Activated CD4-positive, alpha-beta T cell treated with anti-CD3 and anti-CD28 coated beads for 36 hours (primary cell): ENCODE data around the gene OSER1. TPM values are rescaled to one million over a fixed set of nuclear protein-coding genes. Genes with fewer than 3 reads are reported as not detected.

Experiments used
- ATAC-seq: fragments of 200-7000 bp; cut with Tn5 transposase; one replicate; pipeline ENCODE4 v1.10.0; 2021; ENCODE audit warnings: mild to moderate bottlenecking, moderate library complexity
- CTCF ChIA-PET: fragments of 350-600 bp; sonication (Branson Sonifier 250); formaldehyde crosslinking; loops from one replicate; lab custom pipeline; 2021; ENCODE audit warnings: antibody characterized with exemption; lab: Charles Lee
- POLR2A ChIA-PET: fragments of 350-600 bp; sonication (Branson Sonifier 250); formaldehyde crosslinking; loops from one replicate; lab custom pipeline; 2021; ENCODE audit warnings: antibody characterized with exemption, inconsistent platforms; lab: Charles Lee
- DNase-seq: peaks from one replicate; pipeline ENCODE4 v3.0.0-alpha.2; 2020
- H3K27ac Mint-ChIP-seq: one replicate; pipeline ENCODE4 v1.8.0; 2021; ENCODE audit warnings: mixed read lengths
- H3K27me3 Mint-ChIP-seq: one replicate; pipeline ENCODE4 v1.8.0; 2021; ENCODE audit warnings: mixed read lengths
- H3K36me3 Mint-ChIP-seq: one replicate; pipeline ENCODE4 v1.8.0; 2021; ENCODE audit warnings: low read depth, mixed read lengths
- H3K4me1 Mint-ChIP-seq: one replicate; pipeline ENCODE4 v1.8.0; 2021; ENCODE audit warnings: mixed read lengths
- H3K4me3 Mint-ChIP-seq: one replicate; pipeline ENCODE4 v1.8.0; 2021; ENCODE audit warnings: mild to moderate bottlenecking, moderate library complexity, mixed read lengths
- H3K9me3 Mint-ChIP-seq: one replicate; pipeline ENCODE4 v1.8.0; 2021; ENCODE audit warnings: low read depth, mixed read lengths
- intact Hi-C, 2 experiments: fragments of 100-400 bp; cut with DNase I in 1 of 2; cut with micrococcal nuclease in 1 of 2; formaldehyde crosslinking; loops; one replicate each; pipeline versions ENCODE4 v1.14.2 to v1.15.1; 2022 to 2024; cut with DNase I, micrococcal nuclease
- total RNA-seq, 2 experiments: library from RNA; stranded (reverse); gene quantifications; one replicate each; pipeline ENCODE4 v1.2.3, GENCODE V29; 2021

The OSER1 gene
- total RNA-seq, 2 experiments from 2014 or later, result 19.9 to 22.5 TPM

DNA sequence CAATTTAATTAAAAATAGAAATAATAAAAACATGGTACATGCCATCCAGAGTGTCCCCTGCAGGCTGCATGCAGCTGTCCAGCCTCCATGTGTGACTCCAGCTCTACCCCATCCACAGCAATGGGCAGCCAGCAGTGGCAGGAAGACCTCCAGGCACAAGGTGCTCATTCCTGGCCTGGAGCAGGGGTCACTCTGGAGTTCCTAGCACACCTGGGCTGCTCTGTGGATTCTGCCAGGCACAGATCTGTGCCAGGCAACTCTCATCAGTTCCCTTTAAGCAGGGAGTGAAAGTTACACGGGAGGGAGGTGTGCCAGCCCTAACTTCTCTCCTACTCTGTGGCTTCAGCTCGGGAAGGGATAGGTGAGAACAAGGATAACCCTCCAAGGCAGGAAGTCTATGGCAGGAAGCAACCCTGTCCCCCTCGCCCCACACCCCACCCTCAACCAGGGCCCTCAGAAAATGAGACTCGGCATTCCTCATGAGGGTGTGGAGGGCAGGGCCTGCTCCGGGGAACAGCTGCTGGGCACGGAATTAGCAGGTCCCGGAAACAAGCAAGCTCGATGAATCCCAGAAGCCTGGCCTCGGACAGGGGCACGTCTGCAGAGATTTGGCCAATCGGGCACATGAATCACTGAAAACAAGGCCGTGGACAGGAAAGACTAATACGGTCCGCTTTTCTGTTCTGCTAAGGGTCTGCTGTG, 33.6 kb downstream of the OSER1 start:
- Mint-ChIP-seq H3K36me3 (no peaks in the 10 kb centered on the region), H3K27ac (no peak overlapping the region), H3K9me3 (no peaks in the 10 kb centered on the region), H3K4me1 (no peaks in the 10 kb centered on the region), H3K4me3 (no peak overlapping the region), H3K27me3 (peaks cover 14% of the 10 kb centered on the region)
- intact Hi-C loops, result no loop called here
- ATAC-seq (no peak), DNase-seq (no peak)
- CTCF ChIA-PET, result interaction anchor here (0.5 to 2.4 kb wide), 4 partner anchors 13 to 61 kb away, joined by 3 to 9 read pairs (median 4); no protein-coding TSS in a partner anchor
- POLR2A ChIA-PET, result no interaction called here

DNA sequence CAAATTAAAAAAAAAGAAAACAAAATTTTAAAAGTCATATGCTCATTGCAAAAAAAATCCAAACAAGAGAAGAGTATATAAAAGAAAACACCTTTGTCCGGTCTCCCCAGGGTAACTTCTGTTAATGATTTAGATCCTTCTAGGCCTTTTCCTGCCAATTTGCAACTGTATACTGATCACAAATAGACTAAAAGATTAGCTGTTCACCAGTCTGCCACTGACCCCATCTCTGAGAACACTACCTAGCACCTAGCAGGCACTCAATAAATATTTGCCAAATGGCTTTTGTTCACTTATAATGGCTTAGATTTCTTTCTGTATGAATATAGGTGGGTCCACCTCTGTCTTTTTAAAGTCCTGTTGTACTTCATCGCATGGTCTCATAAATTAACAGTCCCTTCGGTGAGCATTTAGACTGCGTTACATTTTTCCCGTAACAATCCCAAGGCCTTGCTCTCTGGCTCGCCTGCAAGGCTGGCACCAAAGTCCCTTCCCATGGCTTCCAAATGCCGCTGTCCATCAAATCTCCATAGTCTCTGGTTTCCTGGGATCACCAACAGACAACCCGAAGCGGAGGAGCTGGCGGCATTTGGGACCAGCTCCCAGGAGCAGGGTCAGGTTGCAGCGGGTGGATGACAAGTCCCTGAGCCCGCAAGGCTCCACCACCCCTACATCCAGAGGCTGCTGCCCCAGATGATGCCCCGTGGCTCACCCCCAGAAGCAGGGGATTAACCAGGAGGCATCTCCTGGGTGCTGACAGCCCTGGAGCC, 35.4 kb downstream of the OSER1 start:
- DNase-seq, result no peak
- ChIA-PET POLR2A (no interaction called here), CTCF (interaction anchor here (0.6 to 1.5 kb wide), 3 partner anchors 9 to 61 kb away, joined by 3 to 5 read pairs (median 3); no protein-coding TSS in a partner anchor)
- H3K36me3 Mint-ChIP-seq, result no peaks in the 10 kb centered on the region
- H3K4me3 Mint-ChIP-seq, result no peak overlapping the region
- ATAC-seq, result no peak
- no peaks in the 10 kb centered on the region for H3K4me1 Mint-ChIP-seq
- intact Hi-C loops, result no loop called here
- H3K9me3 Mint-ChIP-seq, result no peaks in the 10 kb centered on the region
- H3K27ac Mint-ChIP-seq, result no peak overlapping the region
- H3K27me3 Mint-ChIP-seq, result peaks cover 20% of the 10 kb centered on the region

DNA sequence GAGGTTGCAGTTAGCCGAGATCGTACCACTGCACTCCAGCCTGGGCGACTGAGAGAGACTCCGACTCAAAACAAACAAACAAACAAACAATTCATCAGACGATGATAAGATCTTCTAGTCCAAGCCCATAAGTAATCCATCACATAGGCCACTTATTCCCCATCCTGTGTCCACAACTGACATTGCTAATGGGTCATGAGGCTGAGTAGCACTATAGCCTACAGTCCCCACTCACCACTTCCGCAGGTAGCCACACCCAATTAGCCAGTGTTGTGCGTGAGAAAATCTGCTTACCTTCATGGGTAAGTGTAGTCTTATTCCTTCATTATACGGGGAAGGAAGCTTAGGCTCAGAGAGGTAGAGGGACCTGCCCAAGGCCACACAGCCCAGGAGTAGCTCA, 36.7 kb downstream of the OSER1 start:
- Mint-ChIP-seq H3K36me3 (no peaks in the 10 kb centered on the region), H3K27ac (no peak overlapping the region), H3K4me3 (no peak overlapping the region), H3K27me3 (peaks cover 22% of the 10 kb centered on the region), H3K9me3 (no peaks in the 10 kb centered on the region), H3K4me1 (no peaks in the 10 kb centered on the region)
- no peak for ATAC-seq
- ChIA-PET POLR2A (no interaction called here), CTCF (interaction anchor here (1.5 kb wide), 1 partner anchor 57 kb away, joined by 5 read pairs; no protein-coding TSS in a partner anchor)
- no peak for DNase-seq
- intact Hi-C loops, result no loop called here

DNA sequence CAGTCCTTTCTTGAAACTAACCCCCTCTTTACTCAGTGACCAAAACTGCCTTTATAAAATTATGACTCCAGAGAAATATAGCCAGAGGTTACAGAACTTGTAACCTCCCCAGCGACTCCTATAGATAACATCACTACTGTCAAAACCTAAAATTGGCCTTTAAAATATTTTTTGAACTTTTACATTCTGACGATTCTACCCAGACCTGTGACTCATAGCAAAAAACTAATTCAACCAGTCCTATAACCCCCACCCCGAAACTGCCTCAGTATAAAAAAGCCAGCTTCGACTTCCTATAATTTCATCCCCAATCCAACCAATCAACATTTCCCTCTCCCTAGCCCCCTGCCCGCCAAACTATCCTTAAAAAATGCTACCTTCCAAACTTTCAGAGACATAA, 37.5 kb downstream of the OSER1 start:
- Mint-ChIP-seq H3K4me3 (no peak overlapping the region), H3K36me3 (no peaks in the 10 kb centered on the region), H3K27ac (no peak overlapping the region), H3K4me1 (no peaks in the 10 kb centered on the region), H3K9me3 (no peaks in the 10 kb centered on the region), H3K27me3 (peaks cover 22% of the 10 kb centered on the region)
- intact Hi-C loops, result no loop called here
- CTCF ChIA-PET, result interaction anchor here (1.4 to 2.7 kb wide), 2 partner anchors 17 to 57 kb away, joined by 5 to 9 read pairs; no protein-coding TSS in a partner anchor
- no peak for DNase-seq
- ATAC-seq, result no peak
- POLR2A ChIA-PET, result no interaction called here

DNA sequence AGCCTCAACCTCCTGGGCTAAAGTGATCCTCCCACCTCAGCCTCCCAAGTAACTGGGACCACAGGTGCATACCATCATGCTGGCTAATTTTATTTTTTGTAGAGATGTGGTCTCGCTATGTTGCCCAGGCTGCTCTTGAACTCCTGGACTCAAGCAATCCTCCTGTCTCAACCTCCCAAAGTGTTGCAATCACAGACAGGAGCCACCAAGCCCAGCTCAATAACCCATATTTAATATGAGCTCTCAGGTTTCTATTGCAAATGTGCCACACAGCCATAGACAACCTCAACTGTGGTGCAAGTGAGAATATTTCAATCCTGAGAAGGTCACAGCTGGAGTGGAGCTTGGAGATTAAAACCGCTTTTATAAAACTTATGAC, 38.0 kb downstream of the OSER1 start:
- ChIA-PET POLR2A (no interaction called here), CTCF (interaction anchor here (0.7 to 2.7 kb wide), 3 partner anchors 18 to 56 kb away, joined by 5 to 9 read pairs (median 5); no protein-coding TSS in a partner anchor)
- ATAC-seq (no peak), DNase-seq (no peak)
- Mint-ChIP-seq H3K4me1 (no peaks in the 10 kb centered on the region), H3K4me3 (no peak overlapping the region), H3K27me3 (peaks cover 22% of the 10 kb centered on the region), H3K9me3 (no peaks in the 10 kb centered on the region), H3K27ac (no peak overlapping the region), H3K36me3 (no peaks in the 10 kb centered on the region)
- intact Hi-C loops, result no loop called here

DNA sequence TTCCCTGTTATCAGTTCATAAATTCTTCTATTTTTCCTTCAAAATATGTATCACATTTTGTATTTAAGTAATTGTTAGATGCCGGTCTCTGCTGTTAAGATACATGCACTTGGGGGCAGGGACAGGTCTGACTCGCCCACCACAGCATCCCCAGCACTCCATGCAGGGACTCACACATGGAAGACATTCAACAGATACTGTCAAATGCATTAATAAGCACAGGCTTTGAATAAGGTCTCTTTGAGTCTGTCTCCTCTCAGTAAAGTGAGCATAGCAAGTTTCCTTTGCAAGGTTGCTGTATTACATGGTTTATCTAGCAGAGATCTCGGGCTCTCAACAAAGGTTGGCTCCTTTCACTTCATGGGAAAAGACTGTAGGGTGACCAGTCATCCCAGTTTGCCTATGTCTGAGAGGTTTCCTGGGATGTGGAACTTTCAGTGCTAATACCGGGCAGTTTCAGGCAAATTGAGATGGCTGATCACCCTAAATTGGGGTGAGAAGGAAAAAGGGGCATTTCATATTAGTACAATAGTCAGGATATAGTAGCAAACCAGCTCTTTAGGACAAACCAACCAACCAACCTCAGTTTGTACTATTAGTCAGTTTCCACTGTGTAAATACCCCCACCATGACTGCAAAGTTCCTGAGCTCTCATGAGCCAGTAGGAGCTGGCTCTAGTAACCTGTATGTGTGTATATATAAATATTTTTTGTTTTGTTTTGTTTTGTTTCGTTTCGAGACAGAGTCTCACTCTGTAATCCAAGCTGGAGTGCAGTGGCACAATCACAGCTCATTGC, 38.6 kb downstream of the OSER1 start:
- Mint-ChIP-seq H3K4me1 (no peaks in the 10 kb centered on the region), H3K9me3 (no peaks in the 10 kb centered on the region), H3K27ac (no peak overlapping the region), H3K4me3 (no peak overlapping the region), H3K27me3 (peaks cover 24% of the 10 kb centered on the region), H3K36me3 (no peaks in the 10 kb centered on the region)
- no peak for DNase-seq
- ChIA-PET POLR2A (no interaction called here), CTCF (interaction anchor here (0.7 to 2.7 kb wide), 3 partner anchors 18 to 55 kb away, joined by 5 to 9 read pairs (median 5); no protein-coding TSS in a partner anchor)
- intact Hi-C loops, result no loop called here
- no peak for ATAC-seq

DNA sequence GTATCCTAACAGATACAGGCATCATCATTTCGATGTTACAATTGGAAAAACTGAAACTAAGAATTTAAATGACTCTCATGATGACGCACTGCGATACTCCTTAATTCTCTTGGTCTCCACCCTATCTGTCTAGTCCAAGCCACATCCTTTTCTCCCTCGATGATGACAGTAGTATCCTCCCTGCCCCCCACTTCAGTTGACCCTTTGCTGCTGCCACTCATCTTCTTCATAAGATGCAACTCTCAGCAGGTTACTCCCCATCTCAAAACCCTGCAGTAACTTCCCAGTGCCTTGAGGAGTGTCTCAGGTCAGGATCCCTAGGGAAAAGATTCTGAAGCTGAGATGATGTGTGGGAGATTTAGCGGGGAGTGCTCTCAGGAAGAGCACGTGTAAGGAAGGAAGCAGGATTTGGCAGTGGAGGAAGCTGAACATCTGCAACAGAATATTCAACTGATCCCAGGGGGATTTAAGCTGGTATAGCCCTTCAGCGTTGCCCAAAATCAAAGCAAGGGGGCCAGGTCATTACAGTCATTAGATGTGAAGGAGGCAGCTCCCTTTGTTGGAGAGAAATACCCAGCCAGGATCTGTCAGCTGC, 39.7 kb downstream of the OSER1 start:
- ATAC-seq, result no peak
- no peak overlapping the region for H3K4me3 Mint-ChIP-seq
- H3K4me1 Mint-ChIP-seq, result no peaks in the 10 kb centered on the region
- CTCF ChIA-PET, result interaction anchor here (0.5 to 2.7 kb wide), 2 partner anchors 19 to 204 kb away, joined by 3 to 9 read pairs; no protein-coding TSS in a partner anchor
- no peaks in the 10 kb centered on the region for H3K9me3 Mint-ChIP-seq
- H3K27me3 Mint-ChIP-seq, result peaks cover 24% of the 10 kb centered on the region
- no peak overlapping the region for H3K27ac Mint-ChIP-seq
- intact Hi-C loops, result no loop called here
- H3K36me3 Mint-ChIP-seq, result no peaks in the 10 kb centered on the region
- POLR2A ChIA-PET, result no interaction called here
- no peak for DNase-seq

DNA sequence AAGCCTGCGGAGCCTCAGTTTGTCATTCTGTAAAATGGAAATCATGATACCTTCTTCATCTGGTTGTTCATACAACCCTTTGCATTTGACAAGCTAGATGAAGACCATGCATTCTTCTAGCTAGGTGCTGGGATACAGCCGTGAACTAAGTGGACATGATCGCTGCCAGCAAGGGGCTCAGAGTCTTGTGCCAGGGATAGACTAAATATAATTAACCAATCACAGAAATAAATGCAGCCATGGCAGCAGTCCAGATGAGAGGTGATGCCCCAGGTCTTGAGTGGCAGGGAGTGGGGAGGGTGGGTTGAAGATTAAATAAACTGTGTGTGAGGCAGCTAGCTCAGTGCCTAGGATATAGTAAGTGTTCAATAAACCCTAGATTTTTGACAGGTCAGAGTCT, 42.8 kb downstream of the OSER1 start:
- CTCF ChIA-PET, result interaction anchor here (0.8 kb wide), 1 partner anchor 51 kb away, joined by 4 read pairs; no protein-coding TSS in a partner anchor
- POLR2A ChIA-PET, result interaction anchor here (0.6 kb wide), 1 partner anchor 115 kb away, joined by 3 read pairs; no protein-coding TSS in a partner anchor
- H3K4me1 Mint-ChIP-seq, result no peaks in the 10 kb centered on the region
- H3K9me3 Mint-ChIP-seq, result no peaks in the 10 kb centered on the region
- intact Hi-C loops, result no loop called here
- H3K4me3 Mint-ChIP-seq, result no peak overlapping the region
- DNase-seq, result no peak
- no peak for ATAC-seq
- peaks cover 38% of the 10 kb centered on the region for H3K27me3 Mint-ChIP-seq
- no peaks in the 10 kb centered on the region for H3K36me3 Mint-ChIP-seq
- no peak overlapping the region for H3K27ac Mint-ChIP-seq

DNA sequence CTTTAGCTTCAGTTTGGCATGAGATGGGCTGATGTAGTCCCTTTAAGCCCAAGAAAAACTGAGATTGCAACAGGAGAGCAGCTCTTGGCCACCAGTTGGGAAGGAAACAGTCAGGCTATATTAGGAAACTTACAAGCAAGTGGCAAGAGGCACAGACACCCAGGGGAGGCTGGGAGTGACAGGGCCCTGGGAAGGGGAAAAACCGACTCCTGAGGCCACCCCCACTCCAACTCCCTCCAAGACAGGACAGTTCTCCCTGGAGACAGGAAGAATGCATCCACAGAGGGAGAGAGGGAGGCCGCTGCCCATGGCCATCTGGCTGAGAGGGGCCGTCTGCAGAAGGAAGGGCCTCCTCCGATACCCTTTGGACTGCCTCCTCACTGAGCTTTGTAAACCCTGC, 44.1 kb downstream of the OSER1 start:
- no peak for ATAC-seq
- Mint-ChIP-seq H3K27ac (no peak overlapping the region), H3K27me3 (peaks cover 39% of the 10 kb centered on the region), H3K36me3 (no peaks in the 10 kb centered on the region), H3K4me1 (no peaks in the 10 kb centered on the region), H3K9me3 (no peaks in the 10 kb centered on the region), H3K4me3 (no peak overlapping the region)
- intact Hi-C loops, result no loop called here
- ChIA-PET CTCF (interaction anchor here (0.6 kb wide), 1 partner anchor 9 kb away, joined by 3 read pairs; no protein-coding TSS in a partner anchor), POLR2A (no interaction called here)
- DNase-seq, result no peak

DNA sequence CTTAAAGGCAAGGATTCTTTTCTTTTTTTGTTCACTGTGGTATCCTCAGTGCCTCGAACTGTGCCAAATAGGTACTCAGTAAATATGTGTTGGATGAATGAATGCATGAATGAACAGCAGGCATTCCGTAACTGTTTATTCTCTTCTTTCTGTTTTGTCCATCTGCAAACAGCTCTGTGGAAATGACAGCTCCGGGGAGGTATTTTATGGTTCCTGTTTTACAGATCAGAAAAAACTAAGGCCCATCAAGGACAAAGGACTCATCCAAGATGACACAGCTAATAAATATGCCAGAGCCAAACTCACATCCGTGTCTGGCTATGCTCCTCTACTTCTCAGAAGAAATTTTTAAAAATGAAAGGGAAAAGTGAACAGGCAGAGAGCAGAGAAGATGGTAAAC, 44.6 kb downstream of the OSER1 start:
- no peak overlapping the region for H3K4me3 Mint-ChIP-seq
- POLR2A ChIA-PET, result no interaction called here
- H3K4me1 Mint-ChIP-seq, result no peaks in the 10 kb centered on the region
- H3K9me3 Mint-ChIP-seq, result no peaks in the 10 kb centered on the region
- H3K36me3 Mint-ChIP-seq, result no peaks in the 10 kb centered on the region
- CTCF ChIA-PET, result interaction anchor here (0.5 kb wide), 1 partner anchor 20 kb away, joined by 3 read pairs; no protein-coding TSS in a partner anchor
- no peak for ATAC-seq
- intact Hi-C loops, result no loop called here
- H3K27me3 Mint-ChIP-seq, result peaks cover 40% of the 10 kb centered on the region
- no peak overlapping the region for H3K27ac Mint-ChIP-seq
- no peak for DNase-seq
